ENCODE results near the gene FOXM1.

FOXM1 gene

GRCh38 chr12:2836574-2836973, 40.4 kb downstream of the FOXM1 start:
- no peak for DNase-seq (ENCODE audit: low spot score)

- DNase-seq (ENCODE audit: low spot score) = no peak
Measured at GRCh38 chr12:2835691-2836403, 41.1 kb downstream of the FOXM1 start.

DNA sequence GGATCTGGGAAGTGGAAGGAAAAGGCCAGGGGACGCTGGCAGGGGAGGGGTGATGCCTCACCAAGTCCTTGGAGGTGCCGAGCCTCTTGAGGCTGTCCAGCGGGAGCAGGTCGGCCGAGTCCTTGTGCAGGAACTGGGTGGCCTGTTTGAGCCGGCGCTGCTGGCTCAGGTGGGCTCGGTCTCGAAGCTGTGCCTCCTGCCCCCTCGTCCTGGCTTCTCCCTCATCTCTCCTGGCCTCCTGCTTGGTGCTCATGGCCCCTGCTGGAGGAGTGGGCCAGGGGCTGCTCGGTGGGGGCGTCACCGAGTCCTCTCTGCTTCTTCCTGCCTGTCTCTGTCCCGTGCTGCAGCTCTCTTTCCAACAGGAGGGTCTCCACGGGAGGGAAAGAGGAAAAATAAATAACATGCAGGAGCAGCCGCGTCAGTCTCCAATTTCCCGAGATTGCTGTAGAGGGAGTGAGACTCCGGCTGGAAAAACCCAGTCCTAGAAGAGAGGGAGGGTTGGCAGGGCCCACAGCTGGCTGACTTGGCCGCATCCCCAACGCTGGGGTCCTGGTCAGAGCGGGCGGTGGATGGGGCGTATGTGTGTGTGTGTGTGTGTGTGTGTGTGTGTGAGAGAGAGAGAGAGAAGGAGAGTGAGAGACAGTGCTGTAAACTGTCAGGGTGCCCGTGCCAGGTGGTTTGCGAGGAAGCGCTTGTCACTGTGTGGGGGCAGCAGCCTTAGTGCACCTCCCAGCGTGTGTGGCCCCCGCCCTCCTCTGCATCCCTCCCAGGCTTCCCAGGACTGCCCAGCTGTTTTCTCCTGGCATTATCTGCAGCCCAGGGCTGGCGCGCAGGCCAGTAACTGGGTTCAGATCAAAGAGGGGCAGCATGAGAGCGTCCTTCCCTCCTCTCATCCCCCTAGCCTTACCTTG, 42.1 kb downstream of the FOXM1 start, which contains the start of gene NRIP2:
Gene NRIP2, minus strand, starts transcription at position 455 of the 911 bp plus-strand sequence. Its CDS starts 52 bp downstream, at position 403.
- no peak for DNase-seq (ENCODE audit: low spot score)

DNA sequence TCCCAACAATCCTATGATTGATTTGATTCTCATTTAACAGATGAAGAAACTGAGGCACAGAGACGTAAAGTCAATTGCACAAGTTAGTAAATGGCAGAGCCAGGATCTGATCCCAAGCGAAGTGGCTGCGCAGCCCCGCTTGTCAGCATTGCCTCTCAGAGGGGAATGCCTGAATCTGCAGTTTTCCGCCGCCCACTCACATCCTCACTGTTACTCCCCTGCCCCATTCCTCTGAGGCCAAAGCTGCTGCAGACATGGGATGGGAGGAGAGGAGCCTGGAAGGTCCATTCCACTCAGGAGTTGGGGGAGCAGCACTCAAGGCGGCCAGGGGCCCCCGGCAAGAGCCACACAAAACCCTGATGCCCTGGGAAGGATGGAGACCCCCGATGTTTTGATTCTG, 43.2 kb downstream of the FOXM1 start:
- no peak for DNase-seq (ENCODE audit: low spot score)

GRCh38 chr12:2833327-2833726, 43.6 kb downstream of the FOXM1 start:
- no peak for DNase-seq (ENCODE audit: low spot score)

DNA sequence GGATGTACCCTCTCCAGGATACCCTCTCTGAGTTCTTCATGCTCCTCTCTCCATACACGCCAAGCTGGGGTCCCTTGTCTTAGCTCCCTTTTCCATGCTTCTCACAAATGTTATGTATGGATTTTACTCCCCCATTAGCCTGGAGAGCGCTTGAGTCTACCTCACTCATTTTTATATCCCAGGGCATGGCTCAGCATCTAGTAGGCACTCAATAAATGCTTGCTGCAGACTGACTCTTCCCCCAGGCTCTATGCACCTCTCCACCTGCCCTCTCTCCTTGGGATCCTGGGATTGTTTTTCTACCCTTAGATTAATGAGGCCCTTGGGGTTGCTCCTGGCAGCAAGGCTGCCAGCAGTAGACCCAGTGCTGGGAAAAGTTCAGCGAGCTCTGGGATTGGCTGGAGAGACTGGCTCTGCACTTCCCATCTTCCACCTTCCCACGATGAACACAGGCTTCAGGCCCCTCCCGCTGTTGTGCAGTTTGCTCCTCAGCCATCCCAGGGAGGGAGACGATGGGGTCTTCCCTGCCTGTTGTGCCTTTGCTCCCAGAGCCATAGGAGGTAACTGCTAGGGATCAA, 44.3 kb downstream of the FOXM1 start:
- no peak for DNase-seq (ENCODE audit: low spot score)

GRCh38 chr12:2829275-2829674, 47.7 kb downstream of the FOXM1 start:
- no peak for DNase-seq (ENCODE audit: low spot score)

DNA sequence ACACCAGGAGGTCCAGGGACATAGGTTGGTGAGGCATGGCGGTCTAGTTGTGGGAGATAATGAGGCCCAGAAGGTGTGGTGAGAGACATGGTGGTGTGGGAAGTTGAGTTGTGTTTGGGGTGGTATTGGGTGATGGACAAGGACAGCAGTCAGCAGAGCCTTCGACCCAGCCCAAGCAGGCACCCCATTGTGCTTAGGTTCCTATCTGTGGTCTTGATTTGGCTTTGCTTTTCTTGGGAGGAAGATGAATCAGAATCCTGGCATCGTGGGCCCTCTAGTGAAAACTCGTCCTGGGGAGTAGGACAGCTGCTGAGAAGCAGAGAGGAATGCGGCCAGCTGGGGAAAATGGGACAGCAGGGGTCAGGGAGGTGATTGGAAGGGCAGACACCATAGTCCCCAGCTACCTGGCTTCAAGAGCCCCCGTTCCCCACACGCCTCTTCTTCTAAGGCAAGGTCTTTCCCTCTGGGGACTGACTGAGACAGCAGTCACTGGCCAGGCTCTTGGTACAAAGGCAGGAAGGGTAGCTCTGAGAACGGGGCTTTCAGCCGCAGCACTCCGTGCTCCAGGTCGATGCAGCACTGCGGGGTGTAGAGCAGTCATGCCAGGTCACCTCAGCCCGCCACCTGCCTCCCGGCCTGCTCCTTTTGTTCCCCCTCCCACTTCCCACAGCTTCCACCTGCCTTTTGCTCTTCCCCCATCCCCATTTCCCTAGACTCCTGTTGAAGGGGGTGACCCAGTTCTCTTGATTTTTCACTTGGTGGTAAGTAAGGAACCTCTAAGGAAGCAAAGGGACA, 50.1 kb downstream of the FOXM1 start:
- DNase-seq (ENCODE audit: low spot score) = no peak

DNA sequence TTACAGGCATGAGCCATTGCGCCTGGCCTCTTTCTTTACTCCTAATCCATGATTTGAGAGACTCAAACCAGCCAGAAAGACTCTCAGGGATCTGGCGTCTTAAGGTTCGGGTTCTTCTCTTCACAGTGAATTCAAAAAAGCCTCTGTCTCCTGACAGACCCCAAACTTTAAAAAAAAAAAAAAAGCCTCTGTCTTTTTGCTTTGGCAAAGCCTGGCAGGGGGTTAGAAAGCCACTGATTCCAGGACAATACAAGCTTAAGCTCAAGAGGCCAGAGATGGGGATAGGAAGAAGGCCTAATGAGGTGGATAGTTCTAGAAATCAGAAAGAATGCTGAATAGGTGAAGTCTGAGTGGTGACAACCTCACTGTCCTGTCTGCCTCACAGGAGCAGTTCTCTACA, 50.9 kb downstream of the FOXM1 start:
- DNase-seq (ENCODE audit: low spot score) = no peak

GRCh38 chr12:2825132-2825531, 51.8 kb downstream of the FOXM1 start:
- no peak for DNase-seq (ENCODE audit: low spot score)

- DNase-seq (ENCODE audit: low spot score) = no peak
Measured at GRCh38 chr12:2824541-2824940, 52.4 kb downstream of the FOXM1 start.

DNA sequence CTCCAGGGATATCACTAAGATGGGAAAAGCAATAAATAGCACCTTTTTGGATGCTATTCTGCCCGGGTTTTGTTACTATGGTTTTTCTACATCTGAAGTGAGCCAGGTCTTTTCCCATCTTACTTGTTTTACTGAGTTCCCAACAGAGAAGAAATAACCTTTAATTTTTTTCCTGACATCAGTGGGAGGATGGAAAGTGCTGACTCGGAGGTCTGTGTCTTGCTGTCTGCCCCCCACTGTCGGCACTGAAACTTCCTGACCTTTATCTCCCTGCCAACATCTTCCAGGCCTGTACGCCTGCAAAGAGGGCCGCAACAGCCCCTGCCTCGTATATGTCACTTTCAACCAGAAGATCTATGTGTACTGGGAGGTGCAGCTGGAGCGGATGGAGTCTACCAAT, 53.5 kb downstream of the FOXM1 start:
- DNase-seq (ENCODE audit: low spot score) = no peak

GRCh38 chr12:2820432-2820831, 56.5 kb downstream of the FOXM1 start:
- no peak for DNase-seq (ENCODE audit: low spot score)

DNA sequence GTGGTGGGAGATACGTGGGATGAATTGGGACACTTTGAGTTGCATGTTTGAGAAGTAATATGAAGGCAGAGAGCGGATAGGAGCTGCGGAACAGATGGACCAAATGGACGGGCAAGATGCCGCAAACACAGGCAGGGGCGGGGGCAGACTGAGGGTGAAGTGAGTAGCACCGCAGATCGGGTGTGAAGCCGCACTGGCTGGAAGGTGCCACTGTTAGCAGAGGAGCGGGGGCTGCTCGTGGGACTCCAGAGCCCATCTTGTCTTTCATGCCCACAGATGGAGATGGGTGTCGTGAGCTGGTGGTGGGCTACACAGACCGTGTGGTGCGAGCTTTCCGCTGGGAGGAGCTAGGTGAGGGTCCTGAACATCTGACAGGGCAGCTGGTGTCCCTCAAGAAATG, 57.2 kb downstream of the FOXM1 start:
- no peak for DNase-seq (ENCODE audit: low spot score)

DNA sequence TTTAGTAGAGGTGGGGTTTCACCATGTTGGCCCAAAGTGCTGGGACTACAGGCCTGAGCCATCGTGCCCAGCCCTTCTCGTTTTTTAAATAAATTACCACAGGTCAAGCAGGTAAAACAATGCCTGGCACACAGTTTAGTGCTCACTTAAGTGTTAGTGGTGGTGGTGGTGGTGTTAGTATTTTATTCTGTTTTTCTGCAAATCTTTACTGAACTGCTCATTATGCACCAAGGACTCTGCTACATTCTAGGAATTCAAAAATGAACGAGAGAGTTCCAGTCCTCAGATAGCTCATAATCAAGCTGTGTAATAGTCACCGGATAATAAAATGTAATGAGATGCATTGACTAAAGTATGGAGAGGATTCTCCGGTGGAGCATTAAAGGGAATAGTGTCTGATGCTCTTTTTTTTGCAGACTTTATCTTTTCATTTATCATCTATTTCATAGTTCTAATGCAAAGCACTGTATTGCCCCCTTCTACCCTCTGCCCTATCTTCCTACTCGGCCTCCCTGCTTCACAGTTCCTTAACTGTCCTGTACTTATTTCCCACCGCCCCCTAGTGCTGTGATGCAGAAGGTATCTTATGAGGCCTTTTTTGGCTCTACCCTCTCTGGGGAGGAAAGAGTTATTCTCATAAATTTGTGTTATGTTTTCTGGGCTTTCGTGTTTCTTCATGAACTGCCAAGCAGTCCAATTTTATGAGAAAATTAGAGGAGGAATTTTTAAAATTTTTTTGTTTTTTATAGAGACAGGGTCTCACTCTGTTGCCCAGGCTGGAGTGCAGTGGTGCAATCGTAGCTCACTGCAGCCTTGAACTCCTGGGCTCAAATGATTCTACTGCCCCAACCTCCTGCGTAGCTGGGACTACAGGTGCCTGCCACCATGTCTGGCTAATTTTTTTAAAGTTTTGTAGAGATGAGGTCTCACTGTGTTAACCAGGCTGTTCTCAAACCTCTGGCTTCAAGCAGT, 63.5 kb downstream of the FOXM1 start:
- peak; percentile 62 for DNase-seq (ENCODE audit: low spot score)

DNA sequence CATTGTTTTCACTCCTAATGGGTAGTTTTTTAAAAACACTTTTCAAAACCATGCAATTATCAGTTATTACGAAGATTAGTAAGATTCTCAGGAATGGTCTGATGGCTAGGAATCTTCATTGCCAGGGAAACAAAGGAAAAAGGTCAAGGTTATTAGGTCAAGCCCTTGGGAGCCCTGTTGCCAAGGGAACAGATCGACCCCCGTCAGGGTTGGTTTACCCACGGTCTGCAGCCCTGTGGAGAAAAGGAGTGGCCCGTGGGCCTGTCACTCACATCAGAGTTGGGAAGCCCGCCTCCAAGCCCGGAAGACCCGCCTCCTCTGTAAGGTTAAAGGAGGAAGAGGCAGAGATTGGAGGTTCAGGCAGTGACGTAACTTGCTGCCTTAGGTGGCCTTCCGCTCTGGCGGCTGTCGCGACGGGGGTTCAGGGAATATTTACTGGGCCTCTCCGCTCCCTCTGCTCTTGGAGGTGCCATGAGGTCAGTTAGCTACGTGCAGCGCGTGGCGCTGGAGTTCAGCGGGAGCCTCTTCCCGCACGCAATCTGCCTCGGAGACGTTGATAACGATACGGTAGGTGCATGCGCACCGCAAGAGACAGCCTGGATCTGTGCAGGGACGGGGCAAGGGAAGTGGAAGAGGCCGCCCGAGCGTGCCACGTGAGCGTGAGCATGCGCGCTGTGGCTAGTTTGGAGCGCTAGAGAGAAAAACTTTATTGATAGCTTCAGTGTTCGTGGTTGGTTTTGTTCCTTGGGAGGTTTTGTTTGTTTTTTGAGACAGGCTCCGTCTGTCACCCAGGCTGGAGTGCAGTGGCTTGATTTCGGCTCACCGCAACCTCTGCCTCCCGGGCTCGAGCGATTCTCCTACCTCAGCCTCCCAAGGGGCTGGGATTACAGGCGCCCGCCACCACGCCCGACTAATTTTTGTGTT, 64.4 kb downstream of the FOXM1 start, which contains the start of gene ITFG2:
Gene ITFG2, plus strand, starts transcription at position 379 of the 924 bp plus-strand sequence. Its CDS starts 93 bp downstream, at position 472.
- DNase-seq (ENCODE audit: low spot score) = peak; percentile 96

- DNase-seq (ENCODE audit: low spot score) = no peak
Measured at GRCh38 chr12:2811801-2812200, 65.2 kb downstream of the FOXM1 start.

All from COLO829 (cell line).